Measurements from ENCODE around the gene LYPD6. TPM values are rescaled to one million over a fixed set of nuclear protein-coding genes. Genes with fewer than 3 reads are reported as not detected.

Gene LYPD6
- total RNA-seq, 1 donor from 2014 or later: 4.1 TPM

- H3K36me3 ChIP-seq: no peaks in the 10 kb centered on the region
- H3K36me3 Mint-ChIP-seq: peaks cover 3% of the 10 kb centered on the region
- H3K27ac ChIP-seq: no peak overlapping the region
- no peaks in the 10 kb centered on the region for H3K9me3 ChIP-seq (ENCODE audit: low read depth)
- H3K4me2 ChIP-seq: no peak overlapping the region
- DNase-seq (ENCODE audit: low spot score): no peak
- H4K20me1 ChIP-seq (ENCODE audit: low read depth): no peaks in the 10 kb centered on the region
- H3K27me3 Mint-ChIP-seq (ENCODE audit: insufficient read depth, low read depth): no peaks in the 10 kb centered on the region
- TF ChIP-seq EZH2phosphoT487 (IDR thresholded peaks at IDR 0.05): no peak
- no peak overlapping the region for H3K4me3 ChIP-seq
- peaks cover 8% of the 10 kb centered on the region for H3K4me1 ChIP-seq
- no peak overlapping the region for H2AFZ ChIP-seq (replicated peaks)
- no peak overlapping the region for H3K4me3 Mint-ChIP-seq
- H3K27me3 ChIP-seq: no peaks in the 10 kb centered on the region
- H3F3A ChIP-seq (ENCODE audit: low read depth): no peaks in the 10 kb centered on the region
- H3K9me3 Mint-ChIP-seq: no peaks in the 10 kb centered on the region
- H3K9ac ChIP-seq: no peak overlapping the region
- H3K4me1 Mint-ChIP-seq: peaks cover 39% of the 10 kb centered on the region
- H3K79me2 ChIP-seq (ENCODE audit: low read depth): no peaks in the 10 kb centered on the region
- H3K27ac Mint-ChIP-seq: no peak overlapping the region
Measured at GRCh38 chr2:149422991-149423338, 92.6 kb downstream of the LYPD6 start.

- Histone ChIP-seq H3K4me1 (peaks cover 8% of the 10 kb centered on the region), H2AFZ (replicated peaks) (no peak overlapping the region), H3K27ac (no peak overlapping the region), H3K4me2 (no peak overlapping the region), H3K4me3 (no peak overlapping the region), H3K79me2 (ENCODE audit: low read depth) (no peaks in the 10 kb centered on the region), H3K36me3 (no peaks in the 10 kb centered on the region), H3K9me3 (ENCODE audit: low read depth) (no peaks in the 10 kb centered on the region), H3K9ac (no peak overlapping the region), H3K27me3 (no peaks in the 10 kb centered on the region), H4K20me1 (ENCODE audit: low read depth) (no peaks in the 10 kb centered on the region), H3F3A (ENCODE audit: low read depth) (no peaks in the 10 kb centered on the region)
- no peaks in the 10 kb centered on the region for H3K27me3 Mint-ChIP-seq (ENCODE audit: insufficient read depth, low read depth)
- DNase-seq (ENCODE audit: low spot score): no peak
- TF ChIP-seq EZH2phosphoT487 (IDR thresholded peaks at IDR 0.05) (no peak), CTCF (IDR thresholded peaks at IDR 0.05) (no peak), EZH2 (IDR thresholded peaks at IDR 0.05) (no peak)
- H3K9me3 Mint-ChIP-seq: no peaks in the 10 kb centered on the region
- H3K4me3 Mint-ChIP-seq: no peak overlapping the region
- H3K36me3 Mint-ChIP-seq: peaks cover 3% of the 10 kb centered on the region
- no peak overlapping the region for H3K27ac Mint-ChIP-seq
- peaks cover 33% of the 10 kb centered on the region for H3K4me1 Mint-ChIP-seq
Measured at GRCh38 chr2:149423630-149424029, 93.2 kb downstream of the LYPD6 start.

GRCh38 chr2:149427387-149427786 is 97.0 kb downstream of the LYPD6 start:
- H3K79me2 ChIP-seq (ENCODE audit: low read depth): no peaks in the 10 kb centered on the region
- peaks cover under 1% of the 10 kb centered on the region for H3K27me3 Mint-ChIP-seq (ENCODE audit: insufficient read depth, low read depth)
- H3F3A ChIP-seq (ENCODE audit: low read depth): no peaks in the 10 kb centered on the region
- no peaks in the 10 kb centered on the region for H3K27me3 ChIP-seq
- DNase-seq (ENCODE audit: low spot score): no peak
- no peak overlapping the region for H3K4me3 Mint-ChIP-seq
- TF ChIP-seq EZH2 (IDR thresholded peaks at IDR 0.05) (no peak), EZH2phosphoT487 (IDR thresholded peaks at IDR 0.05) (no peak), CTCF (IDR thresholded peaks at IDR 0.05) (no peak)
- no peak overlapping the region for H3K4me3 ChIP-seq
- H3K9me3 Mint-ChIP-seq: no peaks in the 10 kb centered on the region
- H3K4me1 Mint-ChIP-seq: peaks cover 14% of the 10 kb centered on the region
- H3K36me3 ChIP-seq: no peaks in the 10 kb centered on the region
- H3K27ac ChIP-seq: no peak overlapping the region
- H3K9ac ChIP-seq: no peak overlapping the region
- peaks cover 8% of the 10 kb centered on the region for H3K4me1 ChIP-seq
- no peaks in the 10 kb centered on the region for H3K9me3 ChIP-seq (ENCODE audit: low read depth)
- H3K36me3 Mint-ChIP-seq: peaks cover 3% of the 10 kb centered on the region
- no peak overlapping the region for H3K27ac Mint-ChIP-seq
- H2AFZ ChIP-seq (replicated peaks): no peak overlapping the region
- H4K20me1 ChIP-seq (ENCODE audit: low read depth): no peaks in the 10 kb centered on the region
- no peak overlapping the region for H3K4me2 ChIP-seq

- H3K27ac ChIP-seq: no peak overlapping the region
- Mint-ChIP-seq H3K9me3 (no peaks in the 10 kb centered on the region), H3K27ac (no peak overlapping the region), H3K4me1 (peaks cover 13% of the 10 kb centered on the region), H3K27me3 (ENCODE audit: insufficient read depth, low read depth) (peaks cover 2% of the 10 kb centered on the region), H3K4me3 (no peak overlapping the region), H3K36me3 (peaks cover 3% of the 10 kb centered on the region)
- H3K4me1 ChIP-seq: peaks cover 8% of the 10 kb centered on the region
- no peaks in the 10 kb centered on the region for H3K27me3 ChIP-seq
- H2AFZ ChIP-seq (replicated peaks): no peak overlapping the region
- no peak for DNase-seq (ENCODE audit: low spot score)
- no peak overlapping the region for H3K4me2 ChIP-seq
- no peak overlapping the region for H3K9ac ChIP-seq
- no peaks in the 10 kb centered on the region for H4K20me1 ChIP-seq (ENCODE audit: low read depth)
- H3K36me3 ChIP-seq: no peaks in the 10 kb centered on the region
- no peaks in the 10 kb centered on the region for H3K79me2 ChIP-seq (ENCODE audit: low read depth)
- no peak overlapping the region for H3K4me3 ChIP-seq
- H3K9me3 ChIP-seq (ENCODE audit: low read depth): no peaks in the 10 kb centered on the region
- no peak for TF ChIP-seq CTCF (IDR thresholded peaks at IDR 0.05)
- no peaks in the 10 kb centered on the region for H3F3A ChIP-seq (ENCODE audit: low read depth)
Measured at GRCh38 chr2:149428783-149429182, 98.4 kb downstream of the LYPD6 start.
